ENCODE results near the gene BTD. TPM values are rescaled to one million over a fixed set of nuclear protein-coding genes. Genes with fewer than 3 reads are reported as not detected.

Gene BTD
- total and polyA plus RNA-seq, 10 of the 15 experiments (the other 5 are each of a cell fraction or from before 2014, with no cell fraction given): 3.4 to 10.3 (median 5.0) TPM

DNA sequence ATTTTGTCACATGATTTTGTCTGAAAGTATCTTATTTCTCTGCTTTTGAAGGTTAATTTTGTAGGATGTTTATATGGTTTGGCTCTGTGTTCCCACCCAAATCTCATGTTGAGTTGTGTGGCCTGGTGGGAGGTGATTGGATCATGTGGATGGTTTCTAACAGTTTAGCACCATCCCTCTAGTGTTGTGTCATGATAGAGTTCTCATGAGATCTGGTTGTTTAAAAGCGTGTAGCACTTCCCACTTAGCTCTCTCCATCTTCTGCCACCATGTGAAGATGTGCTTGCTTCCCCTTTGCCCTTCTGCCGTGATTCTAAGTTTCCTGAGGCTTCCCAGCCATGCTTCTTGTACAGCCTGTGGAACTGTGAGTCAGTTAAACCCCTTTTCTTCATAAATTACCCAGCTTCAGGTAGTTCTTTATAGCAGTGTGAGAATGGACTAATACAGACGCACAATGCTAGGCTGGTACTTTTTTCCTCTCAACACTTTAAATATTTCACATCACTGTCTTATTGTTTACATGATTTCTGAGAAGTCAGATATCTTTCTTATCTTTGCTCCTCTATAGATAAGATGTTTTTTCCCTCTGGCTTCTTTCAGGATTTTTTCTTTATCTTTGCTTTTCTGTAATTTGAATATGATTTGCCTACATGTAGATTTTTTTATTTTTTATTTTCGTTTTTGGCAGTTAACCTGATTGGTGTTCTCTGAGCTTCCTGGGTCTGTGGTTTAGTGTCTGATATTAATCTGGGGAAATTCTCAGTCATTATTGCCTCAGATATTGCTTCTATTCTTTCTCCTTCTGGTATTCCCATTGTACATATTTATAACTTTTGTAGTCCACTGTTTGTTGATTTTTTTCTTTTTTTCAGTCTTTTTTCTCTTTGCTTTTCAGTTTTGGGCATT, 22.2 kb downstream of the BTD start:
- no peak overlapping the region for H3K4me3 ChIP-seq
- no peaks in the 10 kb centered on the region for H3K36me3 ChIP-seq (ENCODE audit: control insufficient read depth in 2 of 2, insufficient read depth in 2 of 2, low read length in 1 of 2)
- in situ Hi-C loops (cut with MboI) (loop anchor here (10.0 kb wide), 1 partner anchor 621 kb away; no protein-coding TSS in a partner anchor), intact Hi-C loops (cut with micrococcal nuclease; ENCODE audit: unreplicated experiment) (no loop called here)
- ChIA-PET SMC1A (ENCODE audit: uncharacterized antibody, unreplicated experiment) (interaction anchor here (0.6 to 1.7 kb wide), 2 partner anchors 142 to 417 kb away, joined by 4 to 5 read pairs; no protein-coding TSS in a partner anchor), POLR2A (no interaction called here), CTCF (interaction anchor here (0.7 to 1.2 kb wide), 2 partner anchors 54 to 192 kb away, joined by 3 read pairs; no protein-coding TSS in a partner anchor), RAD21 (ENCODE audit: unreplicated experiment) (interaction anchor here (8.2 kb wide), 1 partner anchor 186 kb away, joined by 248 read pairs; no protein-coding TSS in a partner anchor)
- TF ChIP-seq POLR2A (IDR thresholded peaks at IDR 0.05; ENCODE audit: low read depth, low read length) (no peak), RBBP5 (conservative IDR thresholded peaks at IDR 0.05) (no peak), ZSCAN29 (IDR thresholded peaks at IDR 0.05) (no peak), FOXM1 (IDR thresholded peaks at IDR 0.05; ENCODE audit: low read depth, low read length) (no peak)
- TF ChIP-seq, protein P1, sequence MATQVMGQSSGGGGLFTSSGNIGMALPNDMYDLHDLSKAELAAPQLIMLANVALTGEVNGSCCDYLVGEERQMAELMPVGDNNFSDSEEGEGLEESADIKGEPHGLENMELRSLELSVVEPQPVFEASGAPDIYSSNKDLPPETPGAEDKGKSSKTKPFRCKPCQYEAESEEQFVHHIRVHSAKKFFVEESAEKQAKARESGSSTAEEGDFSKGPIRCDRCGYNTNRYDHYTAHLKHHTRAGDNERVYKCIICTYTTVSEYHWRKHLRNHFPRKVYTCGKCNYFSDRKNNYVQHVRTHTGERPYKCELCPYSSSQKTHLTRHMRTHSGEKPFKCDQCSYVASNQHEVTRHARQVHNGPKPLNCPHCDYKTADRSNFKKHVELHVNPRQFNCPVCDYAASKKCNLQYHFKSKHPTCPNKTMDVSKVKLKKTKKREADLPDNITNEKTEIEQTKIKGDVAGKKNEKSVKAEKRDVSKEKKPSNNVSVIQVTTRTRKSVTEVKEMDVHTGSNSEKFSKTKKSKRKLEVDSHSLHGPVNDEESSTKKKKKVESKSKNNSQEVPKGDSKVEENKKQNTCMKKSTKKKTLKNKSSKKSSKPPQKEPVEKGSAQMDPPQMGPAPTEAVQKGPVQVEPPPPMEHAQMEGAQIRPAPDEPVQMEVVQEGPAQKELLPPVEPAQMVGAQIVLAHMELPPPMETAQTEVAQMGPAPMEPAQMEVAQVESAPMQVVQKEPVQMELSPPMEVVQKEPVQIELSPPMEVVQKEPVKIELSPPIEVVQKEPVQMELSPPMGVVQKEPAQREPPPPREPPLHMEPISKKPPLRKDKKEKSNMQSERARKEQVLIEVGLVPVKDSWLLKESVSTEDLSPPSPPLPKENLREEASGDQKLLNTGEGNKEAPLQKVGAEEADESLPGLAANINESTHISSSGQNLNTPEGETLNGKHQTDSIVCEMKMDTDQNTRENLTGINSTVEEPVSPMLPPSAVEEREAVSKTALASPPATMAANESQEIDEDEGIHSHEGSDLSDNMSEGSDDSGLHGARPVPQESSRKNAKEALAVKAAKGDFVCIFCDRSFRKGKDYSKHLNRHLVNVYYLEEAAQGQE (IDR thresholded peaks at IDR 0.05; ENCODE audit: low read depth, low read length): no peak
- no peaks in the 10 kb centered on the region for H4K20me1 ChIP-seq (ENCODE audit: control insufficient read depth, insufficient read depth)
- no peak for DNase-seq (ENCODE audit: low read depth, low spot score)
- no peak for ATAC-seq
- no peaks in the 10 kb centered on the region for H3K79me2 ChIP-seq (ENCODE audit: control insufficient read depth, insufficient read depth, low read length)
- BruUV-seq (replicated peaks): no TSS peak
- no peak overlapping the region for H2AFZ ChIP-seq (ENCODE audit: control insufficient read depth, low read depth, low read length)
- FAIRE-seq: no peak
- H3K27me3 ChIP-seq (replicated peaks in 1 of 2; ENCODE audit: control insufficient read depth in 2 of 2, insufficient read depth in 2 of 2, low read length in 1 of 2): no peaks in the 10 kb centered on the region
- H3K9me3 ChIP-seq (replicated peaks; ENCODE audit: control insufficient read depth, insufficient read depth, low read length): peaks cover 7% of the 10 kb centered on the region; the same call in 2 of the 3 replicates
- no peak overlapping the region for H3K27ac ChIP-seq (ENCODE audit: control insufficient read depth, insufficient read depth)
- no peak overlapping the region for H3K4me2 ChIP-seq (ENCODE audit: control insufficient read depth, insufficient read depth)
- no peak overlapping the region for H3K9ac ChIP-seq (ENCODE audit: control insufficient read depth, insufficient read depth, low read length)
- H3K4me1 ChIP-seq (ENCODE audit: control insufficient read depth, insufficient read depth, low read length): no peaks in the 10 kb centered on the region
- 50% methylated on average over 4 of the region's 4 CpGs for WGBS (ENCODE audit: insufficient coverage, insufficient replicate concordance, low lambda C conversion rate, missing lambda C conversion rate)
